Testis (tissue), 2 donors: ENCODE measurements around the gene CFC1.
"Not testable (repeated sequence)": the region's sequence is repeated elsewhere in the genome, so short reads cannot be mapped to it uniquely, and the experiment has no call there.

Source experiments
- CTCF ChIP-seq, 3 experiments: fragments of 450-650 bp in 2 of 3; fragments of 200-600 bp in 1 of 3; sonication (generic) in 1 of 3; IDR thresholded peaks; one replicate each; pipeline ENCODE4 v1.5.1; 2016 to 2019; ENCODE audit warnings: antibody characterized with exemption in 3 of 3, mild to moderate bottlenecking in 2 of 3, moderate library complexity in 1 of 3
- POLR2A ChIP-seq: fragments of 450-650 bp; IDR thresholded peaks from one replicate; pipeline ENCODE4 v1.6.1; 2017; ENCODE audit warnings: antibody characterized with exemption, mild to moderate bottlenecking, moderate library complexity

- not testable (repeated sequence) for TF ChIP-seq CTCF (IDR thresholded peaks at IDR 0.05); POLR2A
Observed at GRCh38 chr2:130609002-130609920, 9.9 kb upstream of the CFC1 start.
